ENCODE results near the gene CSDE1.

- TF ChIP-seq EZH2 (IDR thresholded peaks at IDR 0.05; ENCODE audit: low read depth) = no peak
- TF ChIP-seq CTCF (conservative IDR thresholded peaks at IDR 0.05) = peak; percentile 49; the same call in 1 of the 2 replicates
These were observed 87.4 kb downstream of the CSDE1 start for GRCh38 chr1:114670083-114671010.

Data from PC-9 (cell line).